B cell (primary cell): ENCODE results near the gene RTN4RL1. TPM values are rescaled to one million over a fixed set of nuclear protein-coding genes. Genes with fewer than 3 reads are reported as not detected.

Experiments
- ATAC-seq: fragments of 200-7000 bp; cut with Tn5 transposase; one replicate; pipeline ENCODE4 v1.10.0; 2021; ENCODE audit warnings: low read depth, mild to moderate bottlenecking, moderate number of reproducible peaks, moderate library complexity
- CTCF ChIA-PET: fragments of 350-600 bp; sonication (Branson Sonifier 250); formaldehyde crosslinking; loops from one replicate; lab custom pipeline; 2021; ENCODE audit warnings: antibody characterized with exemption, inconsistent platforms; lab: Charles Lee
- POLR2A ChIA-PET: fragments of 350-600 bp; sonication (Branson Sonifier 250); formaldehyde crosslinking; loops from one replicate; lab custom pipeline; 2021; ENCODE audit warnings: antibody characterized with exemption; lab: Charles Lee
- DNase-seq: peaks from one replicate; pipeline ENCODE4 v3.0.0; 2013
- H2AFZ ChIP-seq: 2 replicates; pipeline ENCODE4 v1.6.1; 2012; ENCODE audit warnings: mild to moderate bottlenecking, low read depth, low read length; ENCODE audit not compliant: insufficient read depth, poor library complexity, severe bottlenecking
- H3K27ac ChIP-seq, 2 donors: 1 replicate in 1 of 2; 2 replicates in 1 of 2; pipeline ENCODE4 v1.5.1; 2012 to 2013; ENCODE audit warnings: low read length in 2 of 2, mild to moderate bottlenecking in 2 of 2, moderate library complexity in 1 of 2
- H3K27me3 ChIP-seq, 4 experiments: fragments of 200-600 bp in 1 of 4; sonication (generic) in 1 of 4; replicated peaks in 1 of 4; 1 replicate in 2 of 4; 2 replicates in 2 of 4; pipeline versions ENCODE4 v1.6.1 to v1.7.0; 2013 to 2016; ENCODE audit warnings: low read length in 3 of 4, mild to moderate bottlenecking in 2 of 4, mixed read lengths in 1 of 4, moderate library complexity in 1 of 4; ENCODE audit not compliant: insufficient read depth in 4 of 4, control insufficient read depth in 3 of 4; ENCODE audit errors: control extremely low read depth in 1 of 4
- H3K36me3 ChIP-seq, 2 experiments: replicated peaks in 1 of 2; 1 replicate in 1 of 2; 2 replicates in 1 of 2; pipeline versions ENCODE4 v1.6.1 to v1.7.1; 2013; ENCODE audit warnings: low read length in 1 of 2; ENCODE audit not compliant: insufficient read depth in 2 of 2, control insufficient read depth in 1 of 2; ENCODE audit errors: control extremely low read depth in 1 of 2, extremely low read depth in 1 of 2
- H3K4me1 ChIP-seq, 2 donors: fragments of 200-600 bp in 1 of 2; sonication (generic) in 1 of 2; 1 replicate in 1 of 2; 2 replicates in 1 of 2; pipeline versions ENCODE4 v1.5.1 to v1.6.1; 2013 to 2017; ENCODE audit warnings: low read length in 2 of 2; ENCODE audit not compliant: control insufficient read depth in 2 of 2, insufficient read depth in 2 of 2
- H3K4me2 ChIP-seq: replicated peaks from 2 replicates; pipeline ENCODE3; 2012; ENCODE audit warnings: mild to moderate bottlenecking, low read depth, low read length; ENCODE audit not compliant: poor library complexity, severe bottlenecking
- H3K4me3 ChIP-seq, 5 experiments: fragments of 200-600 bp in 1 of 5; sonication (generic) in 1 of 5; 1 replicate in 3 of 5; 2 replicates in 2 of 5; pipeline versions ENCODE4 v1.5.1 to v1.7.0; 2011 to 2016; ENCODE audit warnings: low read length in 4 of 5, mild to moderate bottlenecking in 4 of 5, low read depth in 2 of 5, control low read depth in 1 of 5, moderate library complexity in 1 of 5; ENCODE audit not compliant: insufficient read depth in 1 of 5; ENCODE audit errors: control extremely low read depth in 1 of 5, extremely low read depth in 1 of 5
- H3K79me2 ChIP-seq: fragments of 200-600 bp; sonication (generic); one replicate; pipeline ENCODE4 v1.6.0; 2016; ENCODE audit warnings: low read length; ENCODE audit not compliant: control insufficient read depth, insufficient read depth
- H3K9ac ChIP-seq: fragments of 200-600 bp; sonication (generic); 2 replicates; pipeline ENCODE4 v1.6.1; 2017; ENCODE audit warnings: mild to moderate bottlenecking, low read length, moderate library complexity
- H3K9me3 ChIP-seq, 3 donors: one replicate each; pipeline versions ENCODE4 v1.6.1 to v1.7.1; 2013; ENCODE audit warnings: low read length in 2 of 3; ENCODE audit not compliant: control insufficient read depth in 2 of 3, insufficient read depth in 1 of 3; ENCODE audit errors: control extremely low read depth in 1 of 3
- H4K20me1 ChIP-seq: 2 replicates; pipeline ENCODE4 v1.6.0; 2012; ENCODE audit warnings: mild to moderate bottlenecking, low read length; ENCODE audit not compliant: insufficient read depth, control insufficient read depth, poor library complexity, severe bottlenecking
- H3K27ac Mint-ChIP-seq: one replicate; pipeline ENCODE4 v1.8.0; 2021; ENCODE audit warnings: mixed read lengths
- H3K27me3 Mint-ChIP-seq: one replicate; pipeline ENCODE4 v1.8.0; 2021; ENCODE audit warnings: mixed read lengths
- H3K4me1 Mint-ChIP-seq: one replicate; pipeline ENCODE4 v1.8.0; 2021; ENCODE audit warnings: mixed read lengths
- H3K4me3 Mint-ChIP-seq: one replicate; pipeline ENCODE4 v1.8.0; 2021; ENCODE audit warnings: mixed read lengths
- H3K9me3 Mint-ChIP-seq: one replicate; pipeline ENCODE4 v1.8.0; 2022; ENCODE audit warnings: mixed read lengths; ENCODE audit not compliant: insufficient read depth
- CTCF ChIP-seq: fragments of 200-600 bp; IDR thresholded peaks from one replicate; pipeline ENCODE4 v1.8.0; 2022; ENCODE audit warnings: antibody characterized with exemption, mild to moderate bottlenecking
- EZH2 ChIP-seq: IDR thresholded peaks from 2 replicates; pipeline ENCODE4 v1.6.1; 2012; ENCODE audit warnings: borderline replicate concordance, low read depth, mild to moderate bottlenecking, moderate library complexity, low read length; ENCODE audit not compliant: insufficient read depth, poor library complexity, severe bottlenecking
- WGBS: methylation state at CpG from one replicate; pipeline ENCODE4 v1.1.5; 2013; ENCODE audit warnings: missing lambda C conversion rate; ENCODE audit not compliant: insufficient coverage; 5-methylcytosine and 5-hydroxymethylcytosine counted together
- intact Hi-C: fragments of 100-400 bp; cut with micrococcal nuclease; formaldehyde crosslinking; loops from one replicate; pipeline ENCODE4 v1.10.0; 2022
- polyA plus RNA-seq: library from polyadenylated mRNA; depleted of rRNA; stranded (reverse); fragments of >200 nt; gene quantifications from 2 replicates; pipeline ENCODE4 v1.2.3, GENCODE V29; 2012
- total RNA-seq, 2 donors: library from RNA; stranded (reverse); fragments of 120-200 nt in 1 of 2; gene quantifications; 1 replicate in 1 of 2; 2 replicates in 1 of 2; pipeline versions ENCODE4 v1.2.3 to v1.2.4, GENCODE V29; 2013 to 2022

RTN4RL1 gene
- total and polyA plus RNA-seq, 2 donors (not counting 1 experiment from before 2014, with no cell fraction given): 0.03 to 0.07 TPM

- Mint-ChIP-seq H3K4me3 (no peak overlapping the region), H3K9me3 (no peaks in the 10 kb centered on the region), H3K27ac (no peak overlapping the region), H3K4me1 (no peaks in the 10 kb centered on the region), H3K27me3 (peaks cover 28% of the 10 kb centered on the region)
- Histone ChIP-seq H3K79me2 (no peaks in the 10 kb centered on the region), H3K9me3 (no peaks in the 10 kb centered on the region), H2AFZ (no peak overlapping the region), H3K4me2 (no peak overlapping the region), H3K9ac (no peak overlapping the region), H3K4me1 (no peaks in the 10 kb centered on the region), H4K20me1 (no peaks in the 10 kb centered on the region), H3K27ac (no peak overlapping the region), H3K36me3 (no peaks in the 10 kb centered on the region), H3K27me3 (peaks cover 0 to 27% (median 0%) of the 10 kb centered on the region in 4 experiments), H3K4me3 (no peak overlapping the region)
- 94% methylated on average over 4 of the region's 5 CpGs for WGBS
- ChIA-PET POLR2A (no interaction called here), CTCF (no interaction called here)
- DNase-seq: no peak
- ATAC-seq: no peak
- intact Hi-C loops: no loop called here
- TF ChIP-seq EZH2 (no peak), CTCF (no peak)
Observed at GRCh38 chr17:1976683-1977064, 48.5 kb downstream of the RTN4RL1 start.

GRCh38 chr17:1976000-1976682, 49.0 kb downstream of the RTN4RL1 start:
- H3K9me3 Mint-ChIP-seq: no peaks in the 10 kb centered on the region
- no peak overlapping the region for H3K4me3 ChIP-seq
- H3K9me3 ChIP-seq: no peaks in the 10 kb centered on the region
- no peaks in the 10 kb centered on the region for H3K36me3 ChIP-seq
- peaks cover 0 to 27% (median 0%) of the 10 kb centered on the region in 4 experiments for H3K27me3 ChIP-seq
- H3K4me3 Mint-ChIP-seq: no peak overlapping the region
- H3K27me3 Mint-ChIP-seq: peaks cover 27% of the 10 kb centered on the region
- no peak overlapping the region for H3K27ac ChIP-seq
- POLR2A ChIA-PET: no interaction called here
- H2AFZ ChIP-seq: no peak overlapping the region
- intact Hi-C loops: no loop called here
- H3K27ac Mint-ChIP-seq: no peak overlapping the region
- H3K4me1 ChIP-seq: no peaks in the 10 kb centered on the region
- CTCF ChIA-PET: no interaction called here
- no peaks in the 10 kb centered on the region for H3K79me2 ChIP-seq
- ATAC-seq (no peak), DNase-seq (no peak)
- no peaks in the 10 kb centered on the region for H4K20me1 ChIP-seq
- no peak overlapping the region for H3K4me2 ChIP-seq
- no peaks in the 10 kb centered on the region for H3K4me1 Mint-ChIP-seq
- 70% methylated on average over 4 of the region's 4 CpGs for WGBS
- H3K9ac ChIP-seq: no peak overlapping the region
- TF ChIP-seq EZH2: no peak
